RWPE2 (cell line): ENCODE measurements around the gene CAPN1.

ENCODE experiments used
- ATAC-seq: fragments of 200-7000 bp; cut with Tn5 transposase; 3 replicates; pipeline ENCODE4 v1.9.1; 2021; ENCODE audit warnings: low read depth
- DNase-seq: peaks from one replicate; pipeline ENCODE4 v3.0.0-alpha.2; 2020; ENCODE audit warnings: low spot score
- H3K27ac ChIP-seq: fragments of 450-650 bp; 2 replicates; pipeline ENCODE4 v1.5.1; 2017; ENCODE audit warnings: mild to moderate bottlenecking; ENCODE audit not compliant: poor library complexity, severe bottlenecking
- H3K27me3 ChIP-seq: fragments of 250-450 bp; sonication (Bioruptor Pico); 2 replicates; pipeline ENCODE4 v1.5.1; 2021; ENCODE audit warnings: mild to moderate bottlenecking, moderate library complexity; ENCODE audit not compliant: insufficient read depth, poor library complexity, severe bottlenecking
- H3K36me3 ChIP-seq: fragments of 250-450 bp; sonication (Bioruptor Pico); 2 replicates; pipeline ENCODE4 v1.5.1; 2020; ENCODE audit warnings: low read depth, mild to moderate bottlenecking, moderate library complexity
- H3K4me1 ChIP-seq: fragments of 250-450 bp; sonication (Bioruptor Pico); 2 replicates; pipeline ENCODE4 v1.5.1; 2021; ENCODE audit warnings: mild to moderate bottlenecking, moderate library complexity; ENCODE audit not compliant: insufficient read depth, poor library complexity, severe bottlenecking
- H3K4me3 ChIP-seq: fragments of 250-450 bp; sonication (Bioruptor Pico); 2 replicates; pipeline ENCODE4 v1.5.1; 2021; ENCODE audit warnings: mild to moderate bottlenecking, moderate library complexity; ENCODE audit not compliant: severe bottlenecking
- H3K9me3 ChIP-seq: fragments of 250-450 bp; sonication (Bioruptor Pico); 2 replicates; pipeline ENCODE4 v1.5.1; 2021; ENCODE audit warnings: mild to moderate bottlenecking, moderate library complexity; ENCODE audit not compliant: severe bottlenecking
- TF ChIP-seq, protein P1 (sequence below): fragments of 450-650 bp; IDR thresholded peaks from one replicate; pipeline ENCODE4 v1.5.1; 2017; ENCODE audit warnings: mild to moderate bottlenecking, moderate library complexity; ENCODE audit not compliant: poor library complexity, severe bottlenecking

CAPN1 gene

GRCh38 chr11:65260302-65260701 is 78.6 kb downstream of the CAPN1 start:
- no peaks in the 10 kb centered on the region for H3K9me3 ChIP-seq

GRCh38 chr11:65260756-65261590 is 79.2 kb downstream of the CAPN1 start:
- H3K27ac ChIP-seq: peak overlapping the region; percentile 58
- peak overlapping the region; percentile 68 for H3K4me3 ChIP-seq
- H3K4me1 ChIP-seq: no peaks in the 10 kb centered on the region
- DNase-seq (no peak), ATAC-seq (peak; percentile 28; the same call in 2 of the 3 replicates)
- H3K27me3 ChIP-seq: no peaks in the 10 kb centered on the region
- TF ChIP-seq, protein P1, sequence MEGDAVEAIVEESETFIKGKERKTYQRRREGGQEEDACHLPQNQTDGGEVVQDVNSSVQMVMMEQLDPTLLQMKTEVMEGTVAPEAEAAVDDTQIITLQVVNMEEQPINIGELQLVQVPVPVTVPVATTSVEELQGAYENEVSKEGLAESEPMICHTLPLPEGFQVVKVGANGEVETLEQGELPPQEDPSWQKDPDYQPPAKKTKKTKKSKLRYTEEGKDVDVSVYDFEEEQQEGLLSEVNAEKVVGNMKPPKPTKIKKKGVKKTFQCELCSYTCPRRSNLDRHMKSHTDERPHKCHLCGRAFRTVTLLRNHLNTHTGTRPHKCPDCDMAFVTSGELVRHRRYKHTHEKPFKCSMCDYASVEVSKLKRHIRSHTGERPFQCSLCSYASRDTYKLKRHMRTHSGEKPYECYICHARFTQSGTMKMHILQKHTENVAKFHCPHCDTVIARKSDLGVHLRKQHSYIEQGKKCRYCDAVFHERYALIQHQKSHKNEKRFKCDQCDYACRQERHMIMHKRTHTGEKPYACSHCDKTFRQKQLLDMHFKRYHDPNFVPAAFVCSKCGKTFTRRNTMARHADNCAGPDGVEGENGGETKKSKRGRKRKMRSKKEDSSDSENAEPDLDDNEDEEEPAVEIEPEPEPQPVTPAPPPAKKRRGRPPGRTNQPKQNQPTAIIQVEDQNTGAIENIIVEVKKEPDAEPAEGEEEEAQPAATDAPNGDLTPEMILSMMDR: no peak
- no peaks in the 10 kb centered on the region for H3K9me3 ChIP-seq
- H3K36me3 ChIP-seq: peaks cover 15% of the 10 kb centered on the region

More at GRCh38 chr11:65260302-65260701, 78.6 kb downstream of the CAPN1 start:
- DNase-seq: no peak
- no peak overlapping the region for H3K4me3 ChIP-seq
- TF ChIP-seq, protein P1: no peak
- no peaks in the 10 kb centered on the region for H3K4me1 ChIP-seq
- H3K27ac ChIP-seq: no peak overlapping the region
- ATAC-seq: no peak
- H3K36me3 ChIP-seq: peaks cover 15% of the 10 kb centered on the region
- H3K27me3 ChIP-seq: no peaks in the 10 kb centered on the region
